NCI-H2196 treated with DMSO at 0.1 percent for 48 hours (cell line): ENCODE measurements around the gene ADORA2B.
"Not testable (repeated sequence)": the region's sequence is repeated elsewhere in the genome, so short reads cannot be mapped to it uniquely, and the experiment has no call there.

Experiments used
- DNase-seq: peaks from one replicate; lab custom pipeline; 2025; ENCODE audit not compliant: unreplicated experiment; lab: John Stamatoyannopoulos, UW

Gene ADORA2B

DNA sequence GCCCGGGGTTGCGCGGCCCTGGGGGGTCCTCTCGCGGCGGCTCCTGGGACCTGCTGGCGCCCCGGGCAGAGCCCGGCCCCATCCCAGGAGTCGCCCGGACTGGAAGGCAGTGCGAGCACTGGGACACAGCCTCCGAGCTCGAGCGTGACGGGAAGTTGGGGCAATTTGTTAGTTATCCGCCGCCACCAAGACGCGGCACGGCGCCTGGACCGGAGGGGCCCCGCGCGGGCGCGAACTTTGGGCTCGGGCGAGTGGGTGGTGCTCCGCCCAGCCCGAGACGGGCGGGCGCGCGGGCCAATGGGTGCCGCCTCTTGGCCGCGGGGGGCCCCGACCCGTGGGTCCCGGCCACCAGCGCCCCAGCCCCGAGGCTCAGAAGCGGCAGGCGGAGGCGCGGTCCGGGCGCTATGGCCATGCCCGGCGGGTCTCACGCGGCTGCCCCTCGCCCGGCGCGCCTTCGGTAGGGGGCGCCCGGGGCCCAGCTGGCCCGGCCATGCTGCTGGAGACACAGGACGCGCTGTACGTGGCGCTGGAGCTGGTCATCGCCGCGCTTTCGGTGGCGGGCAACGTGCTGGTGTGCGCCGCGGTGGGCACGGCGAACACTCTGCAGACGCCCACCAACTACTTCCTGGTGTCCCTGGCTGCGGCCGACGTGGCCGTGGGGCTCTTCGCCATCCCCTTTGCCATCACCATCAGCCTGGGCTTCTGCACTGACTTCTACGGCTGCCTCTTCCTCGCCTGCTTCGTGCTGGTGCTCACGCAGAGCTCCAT, at the start of gene ADORA2B:
Gene ADORA2B, plus strand, starts transcription at position 372 of the 768 bp plus-strand sequence. Its CDS starts 119 bp downstream, at position 491.
- DNase-seq = no peak

DNA sequence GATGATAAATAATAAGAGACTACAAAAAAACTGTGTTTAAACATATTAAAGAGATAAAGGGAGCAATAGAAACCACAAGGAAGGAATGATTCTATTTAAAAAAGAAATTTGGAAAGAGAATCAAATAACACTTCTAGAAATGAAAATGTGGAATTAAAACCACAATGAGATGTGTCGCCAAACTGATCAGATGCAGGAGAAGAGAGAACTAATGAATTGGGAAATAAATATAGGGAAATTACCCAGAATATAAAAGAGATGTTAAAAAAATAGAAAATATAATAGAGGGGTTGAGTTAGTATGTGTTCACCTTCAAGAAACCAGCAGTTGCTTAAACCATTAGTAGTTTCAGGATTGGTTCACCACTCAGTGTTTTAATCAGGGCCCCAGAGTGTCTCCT, 48.7 kb upstream of the ADORA2B start:
- no peak for DNase-seq

DNA sequence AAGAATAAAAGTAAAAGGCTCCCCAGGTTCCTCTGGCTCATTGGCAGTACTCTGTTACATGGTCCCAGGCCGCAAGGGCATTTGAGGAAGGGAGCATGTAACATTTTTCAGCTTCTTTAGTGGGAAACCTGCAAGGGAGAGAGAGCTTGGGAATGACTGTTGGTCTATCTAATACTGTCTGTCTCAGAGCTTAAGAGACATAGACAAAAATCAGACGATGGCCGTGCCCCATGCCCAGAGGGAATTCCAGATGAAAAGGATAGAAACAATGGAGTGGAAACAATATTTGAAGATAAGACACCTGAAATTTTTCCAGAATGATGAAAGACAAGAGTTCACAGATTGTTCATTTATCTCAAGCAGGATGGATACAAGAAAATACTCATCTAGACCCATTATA, 48.1 kb upstream of the ADORA2B start:
- no peak for DNase-seq

DNA sequence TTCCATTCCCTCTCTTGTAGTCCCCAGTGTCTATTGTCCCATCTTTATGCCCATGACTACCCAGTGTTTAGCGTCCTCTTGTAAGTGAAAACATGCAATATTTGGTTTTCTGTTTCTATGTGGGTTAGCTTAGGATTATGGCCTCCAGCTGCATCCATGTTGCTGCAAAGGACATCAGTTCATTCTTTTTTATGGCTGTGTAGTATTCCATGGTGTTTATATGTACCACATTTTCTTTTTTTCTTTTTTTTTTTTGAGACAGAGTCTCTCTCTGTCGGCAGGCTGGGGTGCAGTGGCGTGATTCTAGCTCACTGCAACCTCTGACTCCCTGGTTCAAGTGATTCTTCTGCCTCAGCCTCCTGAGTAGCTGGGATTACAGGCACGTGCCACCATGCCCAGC, 45.3 kb upstream of the ADORA2B start:
- DNase-seq = not testable (repeated sequence)

DNA sequence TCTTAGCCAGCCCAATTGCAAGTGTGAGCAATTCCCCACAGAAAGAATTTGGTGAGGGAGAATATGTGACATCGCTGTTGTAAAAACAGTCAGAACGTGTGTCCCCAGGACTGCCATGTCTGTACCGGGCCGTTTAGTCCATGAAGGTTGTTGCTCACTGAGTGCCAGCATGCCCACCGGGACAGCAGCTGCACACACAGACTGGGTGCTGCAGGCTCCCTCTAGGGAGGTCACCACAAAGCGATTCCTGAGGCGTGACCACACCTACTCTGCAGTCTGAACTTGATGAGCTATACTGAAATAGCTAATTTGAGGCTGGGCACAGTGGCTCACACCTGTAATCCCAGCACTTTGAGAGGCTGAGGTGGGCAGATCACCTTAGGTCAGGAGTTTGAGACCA, 44.1 kb upstream of the ADORA2B start:
- no peak for DNase-seq

DNA sequence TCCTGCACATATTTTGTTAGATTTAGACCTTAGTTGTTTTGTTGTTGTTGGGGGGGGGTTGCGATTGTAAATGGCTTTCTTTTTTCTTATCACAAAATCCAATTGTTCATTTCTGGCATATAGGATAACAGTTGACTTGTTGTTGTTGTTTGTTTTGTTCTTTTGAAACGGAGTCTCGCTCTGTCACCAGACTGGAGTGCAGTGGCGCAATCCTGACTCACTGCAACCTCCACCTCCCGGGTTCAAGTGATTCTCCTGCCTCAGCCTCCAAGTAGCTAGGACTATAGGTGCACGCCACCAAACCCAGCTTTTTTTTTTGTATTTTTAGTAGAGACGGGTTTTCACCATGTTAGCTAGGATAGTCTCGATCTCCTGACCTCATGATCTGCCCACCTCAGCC, 39.7 kb upstream of the ADORA2B start:
- DNase-seq = not testable (repeated sequence)

DNA sequence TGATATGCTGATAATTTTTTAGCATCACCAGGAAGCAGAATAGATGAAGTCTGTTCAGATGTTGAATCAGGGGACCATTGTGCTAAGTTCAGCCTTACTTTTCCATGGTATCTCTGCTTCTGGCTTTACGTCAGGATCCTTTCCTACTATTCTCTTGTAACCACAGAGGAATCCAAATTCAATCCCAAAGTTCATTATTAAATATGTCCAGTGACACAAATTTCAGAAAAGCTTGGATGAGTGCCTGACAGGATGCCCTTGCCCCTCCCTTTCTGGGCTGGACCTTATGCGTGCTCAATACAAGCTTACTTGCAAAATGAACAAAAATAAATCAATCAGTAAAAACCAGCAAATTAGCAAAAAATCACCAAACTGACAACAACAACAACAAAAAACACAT, 37.6 kb upstream of the ADORA2B start:
- no peak for DNase-seq

DNA sequence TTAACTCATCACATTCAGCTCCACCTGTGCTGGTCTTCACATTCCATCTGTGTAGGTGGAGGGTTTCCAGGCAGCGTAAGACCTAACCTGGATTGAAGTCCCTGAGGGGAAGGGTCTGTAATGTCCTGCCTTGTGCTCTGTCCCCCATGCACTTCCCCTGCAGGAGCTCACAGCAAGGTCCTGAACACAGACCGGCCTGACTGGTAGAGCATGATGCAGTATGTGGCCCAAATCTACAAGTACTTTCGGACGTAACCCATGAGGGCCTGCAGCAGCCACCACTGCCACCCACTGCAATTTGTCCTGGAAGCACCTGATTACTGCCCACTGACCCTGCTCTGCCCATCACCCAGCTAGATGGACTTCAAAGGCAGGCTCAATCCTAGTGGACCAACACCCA, 36.6 kb upstream of the ADORA2B start:
- DNase-seq = no peak

DNA sequence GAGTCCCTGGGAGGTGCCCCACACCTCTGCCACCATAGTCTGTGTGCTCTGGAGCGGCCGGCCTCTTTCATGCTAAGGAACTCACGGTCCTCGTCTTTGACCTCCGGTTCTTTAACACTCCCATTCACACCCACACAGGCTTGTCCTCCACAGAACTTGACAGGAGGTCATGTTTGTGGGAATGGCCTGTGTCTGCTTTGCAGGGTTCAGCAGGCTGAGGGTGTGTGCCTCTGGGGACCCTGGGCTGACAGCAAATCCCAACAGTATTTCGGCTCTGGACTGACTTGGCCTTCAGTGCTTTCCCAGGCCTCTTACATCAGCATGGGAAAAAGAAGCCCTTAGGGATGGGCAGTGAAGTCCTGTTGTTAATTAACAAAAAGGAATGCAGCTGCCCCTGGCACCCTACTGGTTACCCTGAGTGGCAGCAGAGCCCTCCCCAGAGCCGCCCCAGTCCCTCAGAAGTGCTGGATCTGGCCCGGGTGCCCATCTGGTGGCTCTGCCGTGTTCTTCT, 35.4 kb upstream of the ADORA2B start:
- DNase-seq = no peak

DNA sequence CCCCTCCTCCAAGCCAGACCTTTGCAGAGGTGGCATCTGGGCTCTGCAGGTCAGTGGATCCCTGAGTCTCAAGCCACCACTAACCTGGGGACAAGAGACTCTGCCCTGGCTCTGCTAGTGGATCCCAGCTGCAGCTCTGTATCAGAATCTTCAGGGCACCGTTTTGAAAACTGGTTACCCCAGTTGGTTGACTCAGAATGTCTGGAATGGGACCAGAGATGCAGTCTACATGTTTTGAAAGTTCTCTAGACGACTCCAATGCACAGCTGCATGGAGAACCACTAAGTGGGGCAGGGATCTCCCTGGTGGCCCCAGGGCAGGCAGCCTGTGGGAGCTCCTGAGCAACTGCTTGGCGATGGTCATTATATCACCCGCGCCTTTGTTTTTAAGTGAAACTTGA, 34.1 kb upstream of the ADORA2B start:
- DNase-seq = no peak

DNA sequence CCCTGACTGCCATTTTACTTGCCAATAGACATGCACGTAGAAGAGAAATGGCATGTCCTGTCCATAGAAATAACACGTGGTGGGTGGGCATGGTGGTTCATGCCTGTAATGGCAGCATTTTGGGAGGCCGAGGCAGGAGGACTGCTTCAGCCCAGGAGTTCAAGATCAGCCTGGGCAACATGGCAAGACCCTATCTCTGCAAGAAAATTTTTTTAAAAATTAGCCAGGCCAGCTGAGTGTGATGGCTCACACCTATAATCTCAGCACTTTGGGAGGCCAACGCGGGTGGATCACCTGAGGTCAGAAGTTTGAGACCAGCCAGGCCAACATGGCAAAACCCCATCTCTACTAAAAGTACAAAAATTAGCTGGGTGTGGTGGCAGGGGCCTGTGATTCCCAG, 33.2 kb upstream of the ADORA2B start:
- DNase-seq = not testable (repeated sequence)

DNA sequence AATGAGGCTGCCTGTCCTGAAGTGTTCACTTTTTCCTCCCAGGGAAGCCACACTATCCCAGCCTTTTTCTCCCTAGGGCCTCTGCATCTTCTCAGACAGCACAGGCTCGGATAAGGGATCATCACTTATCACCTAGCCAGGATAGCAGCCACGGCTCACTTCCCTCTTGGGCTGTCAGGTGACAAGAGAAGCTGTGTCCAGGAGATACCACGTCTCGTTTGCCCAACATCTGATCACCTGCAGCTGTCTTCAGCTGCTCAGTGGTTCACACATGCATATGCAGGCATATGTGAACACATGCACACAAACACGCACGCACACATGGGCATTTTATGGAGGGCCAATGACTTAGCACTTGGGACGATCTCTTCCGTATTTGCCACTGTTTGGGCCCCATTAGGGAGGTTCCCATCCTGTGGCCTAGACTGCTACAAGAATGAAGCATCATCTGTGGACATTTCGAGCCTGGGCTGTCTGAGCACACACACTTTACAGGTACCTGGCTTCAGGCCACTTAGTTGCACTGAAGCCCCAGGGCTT, 32.4 kb upstream of the ADORA2B start:
- DNase-seq = no peak

DNA sequence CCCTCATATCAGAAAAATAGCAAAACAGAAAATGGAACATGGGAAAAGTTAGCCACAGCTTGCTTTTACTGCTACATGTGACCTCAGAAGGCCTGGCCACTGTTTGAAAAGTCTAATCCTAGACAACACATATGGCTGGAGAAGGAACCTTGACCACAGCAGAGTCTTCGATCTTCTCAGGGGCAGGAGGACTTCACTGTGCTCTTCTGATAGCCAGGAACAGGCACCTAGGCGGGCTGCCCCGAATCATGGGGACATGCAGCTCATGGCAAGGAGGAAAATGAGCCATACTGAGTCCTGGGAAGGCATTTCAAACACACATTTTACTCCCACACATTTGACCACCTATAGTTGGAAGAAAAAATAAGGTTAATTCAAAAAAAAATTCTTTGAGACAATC, 31.1 kb upstream of the ADORA2B start:
- DNase-seq = no peak

DNA sequence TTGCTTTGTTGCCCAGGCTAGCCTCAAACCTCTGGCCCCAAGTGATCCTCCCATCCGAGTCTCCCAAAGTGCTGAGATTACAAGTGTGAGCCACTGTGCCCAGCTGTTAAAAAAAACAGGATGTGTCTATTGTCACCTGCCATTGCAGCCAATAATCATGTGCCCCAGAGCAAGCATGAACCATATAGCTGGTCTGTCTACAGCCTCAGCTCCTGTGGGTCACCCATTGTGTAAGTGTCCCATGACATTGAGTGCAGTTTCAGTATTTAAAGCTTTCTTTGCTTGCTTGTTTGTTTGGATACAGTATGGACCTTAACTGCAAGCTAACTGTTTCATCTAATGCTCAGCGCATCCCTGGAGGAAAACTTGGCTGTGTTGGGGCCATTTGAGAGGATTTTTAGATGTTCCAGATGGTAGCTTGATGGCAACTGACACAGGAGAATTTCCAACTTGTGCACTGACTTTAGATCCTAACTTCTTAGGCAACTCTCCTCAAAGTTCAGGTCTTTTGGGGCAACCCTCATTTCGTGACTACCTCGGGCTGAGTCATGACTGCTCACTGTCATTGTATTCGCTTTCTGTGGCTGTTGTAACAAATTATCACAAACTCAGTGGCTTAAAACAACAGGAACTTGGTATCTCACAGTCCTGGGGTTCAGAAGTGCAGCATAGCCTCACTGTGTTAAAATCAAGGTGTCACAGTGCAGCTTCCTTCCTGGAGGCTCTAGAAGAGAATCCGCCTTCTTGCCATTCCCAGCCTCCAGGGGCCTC, 30.3 kb upstream of the ADORA2B start:
- DNase-seq = no peak

DNA sequence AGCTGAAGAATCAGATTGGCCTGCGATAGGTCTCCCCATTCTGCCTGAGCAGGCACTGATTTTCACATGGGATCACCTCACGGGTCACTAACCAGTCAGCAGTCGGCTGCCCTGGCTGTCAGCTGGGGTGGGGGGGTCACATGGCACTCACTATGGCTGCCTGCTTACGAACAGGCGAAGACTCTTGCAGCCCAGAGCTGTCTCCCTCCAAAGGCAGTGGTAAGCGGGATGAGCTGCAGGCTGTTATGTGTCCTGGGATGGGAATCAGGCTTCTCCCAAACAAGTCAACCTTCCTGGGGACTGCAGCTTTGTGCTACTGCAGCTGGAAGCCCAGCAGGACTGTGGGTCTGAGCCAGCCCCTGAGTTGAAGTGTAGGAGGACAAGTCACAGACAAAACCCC, 29.0 kb upstream of the ADORA2B start:
- no peak for DNase-seq

DNA sequence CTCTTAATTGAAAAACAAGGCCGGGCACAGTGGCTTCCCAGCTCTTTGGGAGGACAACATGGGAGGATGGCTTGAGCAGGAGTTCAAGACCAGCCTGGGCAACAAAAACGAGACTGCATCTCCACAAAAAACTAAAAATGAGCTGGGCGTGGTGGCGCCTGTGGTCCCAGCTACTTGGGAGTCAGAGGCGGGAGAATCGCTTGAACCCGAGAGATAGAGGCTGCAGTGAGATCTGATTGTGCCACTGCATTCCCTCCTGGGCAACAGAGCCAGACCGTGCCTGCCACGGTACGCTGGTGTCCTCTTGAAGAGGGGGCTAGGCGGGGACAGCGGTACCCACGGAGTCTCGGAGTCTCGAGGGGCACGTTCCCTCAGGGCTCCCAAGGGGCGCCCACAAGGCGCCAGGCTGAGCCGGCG, 27.9 kb upstream of the ADORA2B start:
- DNase-seq = no peak

DNA sequence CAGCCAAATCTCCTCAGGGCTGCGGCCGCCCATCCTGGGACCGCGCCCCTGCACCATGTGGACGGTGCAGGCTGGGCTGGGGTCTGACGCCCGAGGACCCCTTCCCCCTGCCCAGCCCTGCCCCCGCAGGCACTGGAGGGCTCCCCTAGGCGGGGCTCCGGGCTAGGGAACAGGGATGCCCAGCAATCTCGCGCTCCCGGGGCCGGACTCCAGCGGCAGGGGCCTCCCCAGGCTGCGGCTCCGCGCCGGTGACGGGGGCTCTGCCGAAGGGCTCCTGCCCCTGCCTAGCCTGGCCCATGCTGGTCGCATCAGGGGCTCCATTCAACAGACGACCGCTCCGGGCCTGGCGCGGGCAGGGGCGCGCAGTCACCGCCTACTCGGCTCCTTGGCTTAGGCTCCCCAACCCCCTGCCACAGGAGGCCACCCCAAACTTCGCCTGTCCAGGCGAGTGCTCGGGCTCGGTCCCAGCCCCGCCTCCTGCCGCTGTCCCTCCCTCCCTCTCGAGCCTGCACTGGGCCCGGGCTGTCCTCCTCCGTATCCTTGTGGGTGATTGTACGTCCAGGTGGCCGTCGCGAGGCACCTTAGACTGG, 27.4 kb upstream of the ADORA2B start:
- no peak for DNase-seq

DNA sequence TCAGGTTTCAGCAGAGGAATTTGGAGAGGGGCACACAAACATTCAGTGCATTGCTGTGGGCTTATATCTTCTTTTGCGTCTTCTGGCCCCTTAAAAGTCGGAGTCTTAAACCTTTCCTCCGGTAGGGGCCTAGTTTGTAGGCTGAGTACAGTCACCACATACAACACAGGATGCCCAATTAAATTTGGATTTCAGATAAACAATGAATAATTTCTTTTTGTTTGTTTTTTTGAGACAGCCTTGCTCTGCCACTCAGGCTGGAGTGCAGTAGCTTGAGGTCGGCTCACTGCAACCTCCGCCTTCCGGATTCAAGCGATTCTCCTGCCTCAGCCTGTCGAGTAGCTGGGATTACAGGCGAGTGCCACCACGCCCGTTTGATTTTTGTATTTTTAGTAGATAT, 26.7 kb upstream of the ADORA2B start:
- DNase-seq = no peak

DNA sequence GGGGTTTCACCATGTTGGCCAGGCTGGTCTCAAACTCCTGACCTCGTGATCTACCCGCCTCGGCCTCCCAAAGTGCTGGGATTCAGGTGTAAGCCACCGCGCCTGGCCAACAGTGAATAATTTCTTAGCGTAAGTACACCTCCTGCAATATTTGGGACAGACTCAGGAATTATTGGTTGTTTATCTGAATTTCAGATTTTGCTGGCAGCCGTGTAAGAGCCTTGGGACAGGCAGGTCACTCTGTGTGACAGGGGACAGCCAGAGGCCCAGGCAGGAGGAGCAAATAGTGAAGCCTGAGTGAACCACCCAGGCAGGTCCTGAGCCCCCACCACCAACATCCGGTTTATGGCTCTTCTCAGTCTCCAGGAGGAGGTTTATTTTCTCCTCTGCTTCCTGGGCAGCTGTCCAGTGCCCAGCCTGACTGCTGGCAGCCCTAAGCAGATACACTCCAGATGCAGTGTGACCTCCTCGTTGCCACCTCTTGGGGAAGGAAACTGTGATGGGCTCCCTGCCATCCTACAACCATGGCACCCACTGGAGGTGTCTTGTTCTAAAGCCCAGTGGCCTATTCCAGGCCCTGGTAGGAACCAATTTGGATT, 26.2 kb upstream of the ADORA2B start:
- no peak for DNase-seq

DNA sequence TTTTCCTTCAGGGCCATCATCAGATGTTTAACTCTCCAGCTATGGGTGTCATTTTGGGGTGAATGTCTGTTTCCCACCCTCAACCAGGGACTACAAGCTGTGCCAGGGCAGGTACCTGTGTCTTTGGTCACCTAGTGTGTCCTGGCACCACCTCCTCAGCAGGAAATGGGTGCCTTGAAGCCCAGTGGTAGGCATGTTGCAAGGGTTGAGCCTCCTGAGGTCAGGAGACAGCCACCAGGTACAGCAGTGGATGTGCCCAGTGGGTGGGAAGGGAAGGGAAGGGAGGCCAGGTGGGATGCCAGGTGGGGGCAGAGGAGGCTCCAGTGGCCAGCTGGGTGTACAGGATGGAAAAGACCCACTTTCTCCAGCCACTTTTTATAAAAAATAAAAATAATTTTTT, 25.5 kb upstream of the ADORA2B start:
- no peak for DNase-seq

DNA sequence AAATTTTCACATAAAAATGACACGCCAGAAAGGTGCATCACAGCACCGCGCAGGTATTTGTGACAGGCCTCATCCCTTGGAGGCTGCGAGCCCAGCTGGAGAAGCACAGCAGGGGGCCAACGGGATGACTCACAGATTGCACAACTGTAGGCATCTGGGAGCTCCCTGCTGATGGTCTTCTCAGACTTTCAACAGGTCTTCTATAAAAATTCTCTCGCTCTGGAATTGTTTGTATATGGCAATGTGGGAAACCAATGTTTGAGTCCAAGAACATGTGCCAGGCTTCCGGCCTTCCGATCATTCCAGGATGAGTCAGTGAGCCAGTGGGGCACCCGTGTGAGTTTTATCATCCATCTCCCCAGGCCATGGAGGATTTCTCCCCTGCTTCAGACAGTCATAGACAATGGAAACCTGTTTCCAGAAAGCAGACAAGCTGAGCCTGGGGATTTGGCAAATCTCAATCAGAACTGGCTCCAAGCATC, 24.1 kb upstream of the ADORA2B start:
- DNase-seq = no peak
